Measurements from ENCODE around the gene SLC7A14. TPM values are rescaled to one million over a fixed set of nuclear protein-coding genes. Genes with fewer than 3 reads are reported as not detected.

Gene SLC7A14
- total RNA-seq, 2 experiments from 2014 or later, result not detected

GRCh38 chr3:170413291-170413690 is 172.6 kb downstream of the SLC7A14 start:
- intact Hi-C loops (cut with DNase I, micrococcal nuclease), result loop anchor here (1.0 to 10.0 kb wide), 4 partner anchors 226 to 1932 kb away; no protein-coding TSS in a partner anchor
- POLR2A ChIA-PET, result interaction anchor here (0.9 to 1.2 kb wide), 2 partner anchors 57 to 398 kb away, joined by 3 read pairs; no protein-coding TSS in a partner anchor
- no peak overlapping the region for H3K27ac ChIP-seq (ENCODE audit: low read depth in 1 of 2, low read length in 2 of 2)
- H3K4me1 Mint-ChIP-seq (ENCODE audit: low read depth), result peaks cover 3% of the 10 kb centered on the region
- no peak for DNase-seq
- CTCF ChIA-PET, result interaction anchor here (1.0 to 2.9 kb wide), 6 partner anchors 15 to 1360 kb away, joined by 3 to 11 read pairs (median 4); no protein-coding TSS in a partner anchor
- TF ChIP-seq, protein P1, sequence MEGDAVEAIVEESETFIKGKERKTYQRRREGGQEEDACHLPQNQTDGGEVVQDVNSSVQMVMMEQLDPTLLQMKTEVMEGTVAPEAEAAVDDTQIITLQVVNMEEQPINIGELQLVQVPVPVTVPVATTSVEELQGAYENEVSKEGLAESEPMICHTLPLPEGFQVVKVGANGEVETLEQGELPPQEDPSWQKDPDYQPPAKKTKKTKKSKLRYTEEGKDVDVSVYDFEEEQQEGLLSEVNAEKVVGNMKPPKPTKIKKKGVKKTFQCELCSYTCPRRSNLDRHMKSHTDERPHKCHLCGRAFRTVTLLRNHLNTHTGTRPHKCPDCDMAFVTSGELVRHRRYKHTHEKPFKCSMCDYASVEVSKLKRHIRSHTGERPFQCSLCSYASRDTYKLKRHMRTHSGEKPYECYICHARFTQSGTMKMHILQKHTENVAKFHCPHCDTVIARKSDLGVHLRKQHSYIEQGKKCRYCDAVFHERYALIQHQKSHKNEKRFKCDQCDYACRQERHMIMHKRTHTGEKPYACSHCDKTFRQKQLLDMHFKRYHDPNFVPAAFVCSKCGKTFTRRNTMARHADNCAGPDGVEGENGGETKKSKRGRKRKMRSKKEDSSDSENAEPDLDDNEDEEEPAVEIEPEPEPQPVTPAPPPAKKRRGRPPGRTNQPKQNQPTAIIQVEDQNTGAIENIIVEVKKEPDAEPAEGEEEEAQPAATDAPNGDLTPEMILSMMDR (IDR thresholded peaks at IDR 0.05), result no peak
- H3K36me3 Mint-ChIP-seq (ENCODE audit: low read depth), result no peaks in the 10 kb centered on the region
- H3K27me3 Mint-ChIP-seq, result peaks cover 34% of the 10 kb centered on the region
- no peaks in the 10 kb centered on the region for H3K9me3 Mint-ChIP-seq
- H3K36me3 ChIP-seq (ENCODE audit: insufficient read depth, low read length), result no peaks in the 10 kb centered on the region
- no peaks in the 10 kb centered on the region for H3K9me3 ChIP-seq (ENCODE audit: control insufficient read depth in 1 of 2, insufficient read depth in 1 of 2, low read length in 2 of 2)
- peaks cover 5 to 6% of the 10 kb centered on the region in 2 experiments for H3K27me3 ChIP-seq (ENCODE audit: control insufficient read depth in 1 of 2, insufficient read depth in 2 of 2, low read length in 2 of 2)
- peaks cover 1% of the 10 kb centered on the region for H3K4me1 ChIP-seq (ENCODE audit: insufficient read depth, low read length)
- H3K27ac Mint-ChIP-seq, result no peak overlapping the region
- H3K4me3 ChIP-seq (ENCODE audit: low read length), result no peak overlapping the region
- ATAC-seq (ENCODE audit: poor library complexity), result no peak
- no peak overlapping the region for H3K4me3 Mint-ChIP-seq

DNA sequence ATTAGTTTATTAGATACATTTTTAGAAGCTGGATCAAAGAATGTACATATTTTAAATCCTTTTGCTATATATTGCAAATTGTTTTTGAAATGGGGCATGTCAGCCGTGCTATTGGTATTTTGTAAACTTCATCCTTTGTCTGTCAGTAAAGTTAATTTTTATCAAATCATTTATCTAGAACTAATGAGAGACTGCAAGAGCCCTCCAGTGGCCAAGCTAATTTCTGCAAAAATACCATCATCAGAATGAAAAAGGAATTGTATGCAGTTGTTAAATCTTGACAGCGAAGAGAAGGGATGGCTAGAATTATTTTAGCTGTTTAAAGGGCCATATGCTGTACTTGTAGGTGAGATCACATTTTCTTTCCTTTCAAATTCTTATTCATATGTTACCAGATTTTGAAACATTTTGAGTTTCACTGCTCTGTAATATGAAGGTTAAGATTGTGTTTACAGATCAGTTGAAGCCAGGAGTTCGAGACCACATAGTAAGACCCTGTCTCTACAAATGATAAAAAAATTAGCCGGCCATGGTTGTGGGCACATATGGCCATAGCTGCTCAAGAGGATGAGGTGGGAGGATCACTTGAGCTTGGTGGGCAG is 175.3 kb downstream of the SLC7A14 start:
- Mint-ChIP-seq H3K9me3 (no peaks in the 10 kb centered on the region), H3K4me3 (no peak overlapping the region), H3K27me3 (peaks cover 8% of the 10 kb centered on the region), H3K36me3 (ENCODE audit: low read depth) (no peaks in the 10 kb centered on the region), H3K4me1 (ENCODE audit: low read depth) (no peaks in the 10 kb centered on the region), H3K27ac (no peak overlapping the region)
- no peak overlapping the region for H3K27ac ChIP-seq (ENCODE audit: low read depth in 1 of 2, low read length in 2 of 2)
- no peak for ATAC-seq (ENCODE audit: poor library complexity)
- peak in 4 of 14 experiments; percentile 18 to 25 (median 20) for DNase-seq
- no peaks in the 10 kb centered on the region for H3K9me3 ChIP-seq (ENCODE audit: control insufficient read depth in 1 of 2, insufficient read depth in 1 of 2, low read length in 2 of 2)
- CTCF ChIA-PET, result interaction anchor here (0.7 to 1.2 kb wide), 5 partner anchors 52 to 221 kb away, joined by 3 to 5 read pairs (median 3); partner anchors contain the start of gene SKIL
- no peak overlapping the region for H3K4me3 ChIP-seq (ENCODE audit: low read length)
- H3K36me3 ChIP-seq (ENCODE audit: insufficient read depth, low read length), result no peaks in the 10 kb centered on the region
- POLR2A ChIA-PET, result interaction anchor here (1.1 to 1.5 kb wide), 2 partner anchors 53 to 229 kb away, joined by 3 read pairs; partner anchors contain the start of gene PHC3
- intact Hi-C loops (cut with DNase I, micrococcal nuclease), result loop anchor here (1.0 to 10.0 kb wide), 5 partner anchors 100 to 1934 kb away; no protein-coding TSS in a partner anchor
- no peaks in the 10 kb centered on the region for H3K27me3 ChIP-seq (ENCODE audit: control insufficient read depth in 1 of 2, insufficient read depth in 2 of 2, low read length in 2 of 2)
- TF ChIP-seq, protein P1 (IDR thresholded peaks at IDR 0.05), result peak; percentile 29
- no peaks in the 10 kb centered on the region for H3K4me1 ChIP-seq (ENCODE audit: insufficient read depth, low read length)

Small RNAs within 50 kb of the gene (microRNA-seq; reads per million reads assigned to microRNA genes)
- not detected for gene MIR6828 (ENCODE audit: borderline microRNAs expressed, borderline replicate concordance)

Other genes starting within 250 kb of the SLC7A14 start
- gene SKIL, start 228.4 kb downstream of the SLC7A14 start, total RNA-seq, result 100 to 1,000 TPM; 121 to 130 TPM
- not detected for gene CLDN11, start 167.2 kb downstream of the SLC7A14 start, total RNA-seq

All from CD4-positive, alpha-beta T cell (primary cell).